ENCODE results near the gene FOXP4. TPM values are rescaled to one million over a fixed set of nuclear protein-coding genes. Genes with fewer than 3 reads are reported as not detected.

The FOXP4 gene
- polyA plus RNA-seq, 1 of the 3 experiments (the other 2 are of a cell fraction) = 7.3 TPM

DNA sequence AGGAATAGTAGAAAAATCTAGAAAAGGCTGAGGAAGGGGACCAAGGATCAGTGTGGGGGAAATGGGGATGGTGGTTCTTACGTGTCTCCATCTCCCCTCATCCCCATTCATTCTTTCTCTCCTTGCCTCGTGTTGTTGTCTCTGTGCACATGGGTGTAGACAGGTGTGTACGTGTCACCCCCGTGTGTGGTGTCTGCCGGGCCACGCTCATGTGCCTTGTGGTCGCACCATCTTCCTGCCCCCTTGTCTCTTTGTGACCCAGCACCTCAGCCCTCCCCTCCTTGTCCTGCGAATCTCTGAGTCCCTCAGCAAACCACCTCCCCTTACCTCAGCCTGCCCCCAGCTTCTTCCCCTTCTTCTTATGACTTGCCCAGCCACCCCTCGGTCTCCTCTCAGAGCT is 39.4 kb downstream of the FOXP4 start:
- Histone ChIP-seq H2AFZ (ENCODE audit: low read depth) (no peak overlapping the region), H4K20me1 (ENCODE audit: insufficient read depth) (no peaks in the 10 kb centered on the region), H3F3A (replicated peaks; ENCODE audit: insufficient read depth) (peaks cover 24% of the 10 kb centered on the region), H3K4me1 (ENCODE audit: control insufficient read depth in 1 of 2, insufficient read depth in 2 of 2, low read depth in 1 of 2, low read length in 1 of 2) (peaks cover 24 to 40% of the 10 kb centered on the region in 2 experiments; a peak in 3 of 4 replicates), H3K27ac (ENCODE audit: low read depth in 2 of 2, low read length in 1 of 2) (no peak overlapping the region), H3K27me3 (ENCODE audit: insufficient read depth) (no peaks in the 10 kb centered on the region), H3K36me3 (replicated peaks in 1 of 2; ENCODE audit: control insufficient read depth in 1 of 2, insufficient read depth in 2 of 2, low read length in 1 of 2) (peaks cover 0 to 24% of the 10 kb centered on the region in 2 experiments), H3K9me3 (no peaks in the 10 kb centered on the region), H3K4me3 (ENCODE audit: low read depth in 2 of 2, low read length in 1 of 2) (no peak overlapping the region), H3K79me2 (ENCODE audit: insufficient read depth) (0 out of 2 replicates have a peak, but pooled peaks cover 8% of the 10 kb centered on the region), H3K9ac (no peak overlapping the region), H3K9me2 (no peaks in the 10 kb centered on the region), H3K4me2 (no peak overlapping the region)
- TF ChIP-seq, protein P1, sequence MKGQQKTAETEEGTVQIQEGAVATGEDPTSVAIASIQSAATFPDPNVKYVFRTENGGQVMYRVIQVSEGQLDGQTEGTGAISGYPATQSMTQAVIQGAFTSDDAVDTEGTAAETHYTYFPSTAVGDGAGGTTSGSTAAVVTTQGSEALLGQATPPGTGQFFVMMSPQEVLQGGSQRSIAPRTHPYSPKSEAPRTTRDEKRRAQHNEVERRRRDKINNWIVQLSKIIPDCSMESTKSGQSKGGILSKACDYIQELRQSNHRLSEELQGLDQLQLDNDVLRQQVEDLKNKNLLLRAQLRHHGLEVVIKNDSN (IDR thresholded peaks at IDR 0.05; ENCODE audit: borderline replicate concordance, low read depth) = no peak
- TF ChIP-seq, protein P2, sequence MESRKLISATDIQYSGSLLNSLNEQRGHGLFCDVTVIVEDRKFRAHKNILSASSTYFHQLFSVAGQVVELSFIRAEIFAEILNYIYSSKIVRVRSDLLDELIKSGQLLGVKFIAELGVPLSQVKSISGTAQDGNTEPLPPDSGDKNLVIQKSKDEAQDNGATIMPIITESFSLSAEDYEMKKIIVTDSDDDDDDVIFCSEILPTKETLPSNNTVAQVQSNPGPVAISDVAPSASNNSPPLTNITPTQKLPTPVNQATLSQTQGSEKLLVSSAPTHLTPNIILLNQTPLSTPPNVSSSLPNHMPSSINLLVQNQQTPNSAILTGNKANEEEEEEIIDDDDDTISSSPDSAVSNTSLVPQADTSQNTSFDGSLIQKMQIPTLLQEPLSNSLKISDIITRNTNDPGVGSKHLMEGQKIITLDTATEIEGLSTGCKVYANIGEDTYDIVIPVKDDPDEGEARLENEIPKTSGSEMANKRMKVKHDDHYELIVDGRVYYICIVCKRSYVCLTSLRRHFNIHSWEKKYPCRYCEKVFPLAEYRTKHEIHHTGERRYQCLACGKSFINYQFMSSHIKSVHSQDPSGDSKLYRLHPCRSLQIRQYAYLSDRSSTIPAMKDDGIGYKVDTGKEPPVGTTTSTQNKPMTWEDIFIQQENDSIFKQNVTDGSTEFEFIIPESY (IDR thresholded peaks at IDR 0.05; ENCODE audit: borderline replicate concordance, low read depth) = no peak
- no peak for DNase-seq
- CTCF ChIA-PET = interaction anchor here (0.6 to 4.9 kb wide), 7 partner anchors 9 to 218 kb away, joined by 3 to 38 read pairs (median 5); no protein-coding TSS in a partner anchor
- whole genome bisulfite sequencing (ENCODE audit: low lambda C conversion rate) = 93% methylated on average over 9 of the region's 9 CpGs
- POLR2A ChIA-PET = no interaction called here

DNA sequence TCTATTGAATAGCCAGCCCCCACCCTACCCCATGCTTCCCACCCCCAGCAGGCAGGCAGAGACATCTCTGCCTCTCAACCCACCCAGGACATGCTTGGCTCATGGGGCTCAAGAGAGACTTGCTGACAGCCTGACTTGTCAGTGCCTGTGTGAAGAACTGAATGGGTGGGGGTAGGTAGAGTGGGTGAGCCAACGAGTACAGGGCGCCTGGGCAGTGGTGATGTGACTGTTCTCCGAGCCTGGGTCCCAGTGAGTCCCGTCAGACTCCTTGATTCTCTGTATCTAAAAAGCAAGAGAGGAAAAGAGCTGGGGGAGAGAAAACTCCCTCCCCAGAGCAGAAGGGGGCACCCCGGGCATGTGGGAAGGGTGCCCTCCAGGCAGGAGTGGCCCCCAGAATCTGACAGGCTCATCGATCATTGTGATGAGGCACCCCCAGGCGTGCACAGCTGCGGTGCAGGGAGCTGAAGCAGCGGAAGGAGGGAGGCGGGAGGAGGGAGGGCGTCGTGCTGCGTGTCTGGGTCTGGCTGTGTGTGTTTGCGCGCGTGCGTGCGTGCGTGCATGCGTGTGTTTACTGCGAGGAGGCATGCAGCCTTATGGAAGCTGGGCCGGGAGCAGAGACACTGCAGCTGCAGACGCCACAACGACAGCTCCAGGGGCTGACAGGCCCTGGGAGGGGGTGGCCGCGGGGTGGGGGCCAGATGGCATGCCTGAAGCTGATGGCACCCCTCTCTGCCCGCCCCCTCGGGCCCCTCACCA is 40.2 kb downstream of the FOXP4 start:
- WGBS (ENCODE audit: low lambda C conversion rate) = 92% methylated on average over 22 of the region's 28 CpGs
- H4K20me1 ChIP-seq (ENCODE audit: insufficient read depth) = no peaks in the 10 kb centered on the region
- TF ChIP-seq RAD21 (IDR thresholded peaks at IDR 0.05; ENCODE audit: low read length) = no peak
- TF ChIP-seq, protein P3, sequence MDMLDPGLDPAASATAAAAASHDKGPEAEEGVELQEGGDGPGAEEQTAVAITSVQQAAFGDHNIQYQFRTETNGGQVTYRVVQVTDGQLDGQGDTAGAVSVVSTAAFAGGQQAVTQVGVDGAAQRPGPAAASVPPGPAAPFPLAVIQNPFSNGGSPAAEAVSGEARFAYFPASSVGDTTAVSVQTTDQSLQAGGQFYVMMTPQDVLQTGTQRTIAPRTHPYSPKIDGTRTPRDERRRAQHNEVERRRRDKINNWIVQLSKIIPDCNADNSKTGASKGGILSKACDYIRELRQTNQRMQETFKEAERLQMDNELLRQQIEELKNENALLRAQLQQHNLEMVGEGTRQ (IDR thresholded peaks at IDR 0.05; ENCODE audit: borderline replicate concordance, low read depth, low read length) = no peak
- no peak for TF ChIP-seq CHD2 (IDR thresholded peaks at IDR 0.05; ENCODE audit: low read length, partially characterized antibody)
- no peak overlapping the region for H3K9ac ChIP-seq
- H2AFZ ChIP-seq (ENCODE audit: low read depth) = no peak overlapping the region
- 0 out of 2 replicates have a peak, but pooled peaks cover 8% of the 10 kb centered on the region for H3K79me2 ChIP-seq (ENCODE audit: insufficient read depth)
- CTCF ChIA-PET = interaction anchor here (0.9 to 10.1 kb wide), 13 partner anchors 10 to 280 kb away, joined by 3 to 183 read pairs (median 6); no protein-coding TSS in a partner anchor
- peak; percentile 55 for DNase-seq
- H3K4me3 ChIP-seq (ENCODE audit: low read depth in 2 of 2, low read length in 1 of 2) = no peak overlapping the region
- POLR2A ChIA-PET = interaction anchor here (0.7 kb wide), 1 partner anchor 182 kb away, joined by 3 read pairs; no protein-coding TSS in a partner anchor
- H3K4me2 ChIP-seq = no peak overlapping the region
- peaks cover 18 to 32% of the 10 kb centered on the region in 2 experiments; a peak in 2 of 4 replicates for H3K4me1 ChIP-seq (ENCODE audit: control insufficient read depth in 1 of 2, insufficient read depth in 2 of 2, low read depth in 1 of 2, low read length in 1 of 2)
- peaks cover 0 to 28% of the 10 kb centered on the region in 2 experiments for H3K36me3 ChIP-seq (replicated peaks in 1 of 2; ENCODE audit: control insufficient read depth in 1 of 2, insufficient read depth in 2 of 2, low read length in 1 of 2)
- H3K27ac ChIP-seq (ENCODE audit: low read depth in 2 of 2, low read length in 1 of 2) = no peak overlapping the region
- peaks cover 15% of the 10 kb centered on the region for H3F3A ChIP-seq (replicated peaks; ENCODE audit: insufficient read depth)
- no peaks in the 10 kb centered on the region for H3K27me3 ChIP-seq (ENCODE audit: insufficient read depth)
- no peaks in the 10 kb centered on the region for H3K9me3 ChIP-seq
- H3K9me2 ChIP-seq = no peaks in the 10 kb centered on the region
